IMR-90 (cell line): ENCODE results near the gene ENDOD1. TPM values are rescaled to one million over a fixed set of nuclear protein-coding genes. Genes with fewer than 3 reads are reported as not detected.
A peak's percentile ranks its signal among the peaks of the same experiment; 100 is the strongest.

Experiments used
- ATAC-seq: fragments of 200-7000 bp; cut with Tn5 transposase; 2 replicates; pipeline ENCODE4 v1.9.1; 2020; ENCODE audit warnings: low read depth, mild to moderate bottlenecking, moderate library complexity
- BruUV-seq: library from RNA; stranded (reverse); fragments of 400-500 nt; replicated peaks from 2 replicates; lab custom pipeline; 2021; lab: Mats Ljungman, UMichigan
- CTCF ChIA-PET: fragments of 300-600 bp; formaldehyde crosslinking; extraction: SDS; loops from one replicate; lab custom pipeline; 2021; ENCODE audit warnings: antibody characterized with exemption; lab: Yijun Ruan, JAX
- POLR2A ChIA-PET: fragments of 300-600 bp; sonication (Branson Sonifier 250); formaldehyde crosslinking; loops from one replicate; lab custom pipeline; 2022; ENCODE audit warnings: antibody characterized with exemption; ENCODE audit not compliant: unreplicated experiment; lab: Charles Lee
- DNase-seq: peaks from one replicate; pipeline ENCODE4 v3.0.0; 2013
- H2AFZ ChIP-seq: replicated peaks from 2 replicates; pipeline ENCODE3; 2013; ENCODE audit warnings: low read length, mild to moderate bottlenecking; ENCODE audit not compliant: poor library complexity
- H2AK5ac ChIP-seq: 2 replicates; pipeline ENCODE4 v1.6.1; 2013; ENCODE audit warnings: low read depth, low read length, inconsistent platforms
- H2AK9ac ChIP-seq: replicated peaks from 2 replicates; pipeline ENCODE3; 2013; ENCODE audit warnings: mild to moderate bottlenecking, low read depth, low read length, moderate library complexity; ENCODE audit not compliant: poor library complexity
- H2BK120ac ChIP-seq: 2 replicates; pipeline ENCODE4 v1.6.1; 2013; ENCODE audit warnings: low read depth, low read length, inconsistent platforms
- H2BK15ac ChIP-seq: 3 replicates; pipeline ENCODE4 v1.6.1; 2013; ENCODE audit warnings: low read depth, low read length, inconsistent platforms
- H2BK20ac ChIP-seq: 2 replicates; pipeline ENCODE4 v1.6.1; 2013; ENCODE audit warnings: low read depth, mild to moderate bottlenecking, inconsistent platforms, low read length, moderate library complexity
- H2BK5ac ChIP-seq: 2 replicates; pipeline ENCODE4 v1.6.1; 2013; ENCODE audit warnings: mild to moderate bottlenecking, low read depth, low read length, inconsistent platforms; ENCODE audit not compliant: poor library complexity, severe bottlenecking
- H3K14ac ChIP-seq: replicated peaks from 2 replicates; pipeline ENCODE4 v1.6.1; 2013; ENCODE audit warnings: low read depth, low read length, inconsistent platforms
- H3K18ac ChIP-seq: 2 replicates; pipeline ENCODE4 v1.6.1; 2013; ENCODE audit warnings: low read depth, low read length, control low read depth
- H3K23ac ChIP-seq: 2 replicates; pipeline ENCODE4 v1.6.1; 2013; ENCODE audit warnings: low read depth, low read length, inconsistent platforms
- H3K27ac ChIP-seq: 2 replicates; pipeline ENCODE4 v1.5.1; 2013; ENCODE audit warnings: mild to moderate bottlenecking, control low read depth, low read length; ENCODE audit not compliant: insufficient read depth
- H3K27me3 ChIP-seq: 2 replicates; pipeline ENCODE4 v1.6.1; 2013; ENCODE audit warnings: low read length; ENCODE audit not compliant: control insufficient read depth, insufficient read depth
- H3K36me3 ChIP-seq: 2 replicates; pipeline ENCODE4 v1.6.1; 2013; ENCODE audit warnings: low read length, mixed read lengths; ENCODE audit not compliant: control insufficient read depth, insufficient read depth
- H3K4ac ChIP-seq: 2 replicates; pipeline ENCODE4 v1.6.1; 2013; ENCODE audit warnings: low read depth, low read length, inconsistent platforms
- H3K4me1 ChIP-seq: 2 replicates; pipeline ENCODE4 v1.6.1; 2013; ENCODE audit warnings: low read length, mixed read lengths; ENCODE audit not compliant: control insufficient read depth, insufficient read depth
- H3K4me2 ChIP-seq: 2 replicates; pipeline ENCODE4 v1.6.1; 2013; ENCODE audit warnings: low read depth, mild to moderate bottlenecking, control low read depth, low read length, moderate library complexity
- H3K4me3 ChIP-seq: 2 replicates; pipeline ENCODE4 v1.5.1; 2013; ENCODE audit warnings: low read depth, mild to moderate bottlenecking, control low read depth, low read length, moderate library complexity; ENCODE audit not compliant: insufficient read depth
- H3K56ac ChIP-seq: 2 replicates; pipeline ENCODE4 v1.6.1; 2013; ENCODE audit warnings: low read length, inconsistent platforms; ENCODE audit not compliant: insufficient read depth; ENCODE audit errors: extremely low read depth
- H3K79me1 ChIP-seq, 2 experiments: 2 replicates each; pipeline ENCODE4 v1.6.1; 2013; ENCODE audit warnings: low read length in 2 of 2, inconsistent platforms in 1 of 2, low read depth in 1 of 2
- H3K9ac ChIP-seq: 2 replicates; pipeline ENCODE4 v1.6.1; 2013; ENCODE audit warnings: low read depth, low read length, control low read depth
- H3K9me1 ChIP-seq: 2 replicates; pipeline ENCODE4 v1.6.1; 2013; ENCODE audit warnings: low read length, inconsistent platforms; ENCODE audit not compliant: insufficient read depth
- H3K9me3 ChIP-seq: 2 replicates; pipeline ENCODE4 v1.6.1; 2013; ENCODE audit warnings: low read length; ENCODE audit not compliant: control insufficient read depth, insufficient read depth
- H4K20me1 ChIP-seq: 2 replicates; pipeline ENCODE4 v1.6.1; 2013; ENCODE audit warnings: low read length, inconsistent platforms; ENCODE audit not compliant: insufficient read depth
- H4K5ac ChIP-seq: 2 replicates; pipeline ENCODE4 v1.6.1; 2013; ENCODE audit warnings: mild to moderate bottlenecking, low read depth, low read length, control low read depth
- H4K8ac ChIP-seq, 2 experiments: 2 replicates each; pipeline ENCODE4 v1.6.1; 2013; ENCODE audit warnings: low read depth in 2 of 2, low read length in 2 of 2, control low read depth in 1 of 2, inconsistent platforms in 1 of 2
- H4K91ac ChIP-seq: 2 replicates; pipeline ENCODE4 v1.6.1; 2013; ENCODE audit warnings: low read depth, low read length, inconsistent platforms; ENCODE audit not compliant: insufficient read depth
- BHLHE40 ChIP-seq: fragments of 150-350 bp; IDR thresholded peaks from 2 replicates; pipeline ENCODE4 v1.6.1; 2016; ENCODE audit warnings: mild to moderate bottlenecking, low read depth, low read length
- CEBPB ChIP-seq: IDR thresholded peaks from 2 replicates; pipeline ENCODE4 v1.6.1; 2012; ENCODE audit warnings: low read depth, low read length, improper control_type of control experiment
- CHD1 ChIP-seq: IDR thresholded peaks from 2 replicates; pipeline ENCODE4 v1.6.1; 2012; ENCODE audit warnings: low read depth, low read length, improper control_type of control experiment
- FOS ChIP-seq: fragments of 150-350 bp; IDR thresholded peaks from 2 replicates; pipeline ENCODE4 v1.6.1; 2016; ENCODE audit warnings: low read depth, low read length
- MAFK ChIP-seq: IDR thresholded peaks from 2 replicates; pipeline ENCODE4 v1.6.1; 2012; ENCODE audit warnings: low read depth, low read length, improper control_type of control experiment
- MAZ ChIP-seq: IDR thresholded peaks from 2 replicates; pipeline ENCODE4 v1.6.1; 2012; ENCODE audit warnings: low read depth, mild to moderate bottlenecking, low read length, improper control_type of control experiment, moderate library complexity, borderline replicate concordance
- MXI1 ChIP-seq: IDR thresholded peaks from 2 replicates; pipeline ENCODE4 v1.6.1; 2012; ENCODE audit warnings: low read depth, mild to moderate bottlenecking, low read length, moderate library complexity, borderline replicate concordance
- NFE2L2 ChIP-seq: fragments of 150-350 bp; IDR thresholded peaks from 2 replicates; pipeline ENCODE4 v1.6.1; 2016; ENCODE audit warnings: low read depth, mild to moderate bottlenecking, low read length
- POLR2A ChIP-seq: IDR thresholded peaks from 2 replicates; pipeline ENCODE4 v1.6.1; 2012; ENCODE audit warnings: mild to moderate bottlenecking, low read depth, low read length
- RAD21 ChIP-seq: IDR thresholded peaks from 2 replicates; pipeline ENCODE4 v1.6.1; 2012; ENCODE audit warnings: low read length, improper control_type of control experiment
- RCOR1 ChIP-seq: IDR thresholded peaks from 2 replicates; pipeline ENCODE4 v1.6.1; 2012; ENCODE audit warnings: mild to moderate bottlenecking, low read length, improper control_type of control experiment; ENCODE audit not compliant: insufficient replicate concordance
- RFX5 ChIP-seq: IDR thresholded peaks from 2 replicates; pipeline ENCODE4 v1.8.0; 2012; ENCODE audit warnings: low read depth, mild to moderate bottlenecking, low read length, moderate library complexity
- SMC3 ChIP-seq: fragments of 150-350 bp; IDR thresholded peaks from 2 replicates; pipeline ENCODE4 v1.6.1; 2016; ENCODE audit warnings: low read depth, mild to moderate bottlenecking, antibody characterized with exemption, low read length, moderate library complexity
- WGBS, 2 experiments: methylation state at CpG; one replicate each; pipeline versions ENCODE4 v1.1.5 to v1.1.7; 2013; ENCODE audit warnings: missing lambda C conversion rate in 2 of 2; ENCODE audit not compliant: insufficient read length in 1 of 2; ENCODE audit errors: extremely low coverage in 2 of 2; 5-methylcytosine and 5-hydroxymethylcytosine counted together
- dilution Hi-C: fragments of 300-500 bp; cut with HindIII; formaldehyde crosslinking; loops from one replicate; pipeline ENCODE4 v1.14.3; 2018; ENCODE audit warnings: low sequenced_read_pairs; ENCODE audit not compliant: unreplicated experiment
- in situ Hi-C: fragments of 300-500 bp; cut with MboI; formaldehyde crosslinking; loops from 3 replicates; pipeline ENCODE4 v1.14.3; 2019; ENCODE audit warnings: low sequenced_read_pairs, inconsistent platforms, mixed read lengths
- intact Hi-C: fragments of 100-400 bp; cut with micrococcal nuclease; formaldehyde crosslinking; loops from 2 replicates; pipeline ENCODE4 v1.10.0; 2022
- polyA plus RNA-seq, 3 experiments: library from polyadenylated mRNA; depleted of rRNA; stranded (reverse); fragments of >200 nt; gene quantifications; 2 replicates each; pipeline ENCODE4 v1.2.3, GENCODE V29; 2012; ENCODE audit warnings: low replicate concordance in 1 of 3
- total RNA-seq: library from RNA; depleted of rRNA; stranded (reverse); fragments of >200 nt; gene quantifications from 2 replicates; pipeline ENCODE4 v1.2.3, GENCODE V29; 2012
- TF ChIP-seq, protein P1 (sequence below): fragments of 150-350 bp; IDR thresholded peaks from 2 replicates; pipeline ENCODE4 v1.6.1; 2017; ENCODE audit warnings: mild to moderate bottlenecking, antibody characterized with exemption, low read length, low read depth
- TF ChIP-seq, protein P2 (sequence below): conservative IDR thresholded peaks from 2 replicates; pipeline ENCODE4 v1.5.1; 2012; ENCODE audit warnings: mild to moderate bottlenecking, low read depth, low read length, improper control_type of control experiment
- TF ChIP-seq, protein P3 (sequence below): fragments of 150-350 bp; IDR thresholded peaks from 2 replicates; pipeline ENCODE4 v1.6.1; 2016; ENCODE audit warnings: low read depth, mild to moderate bottlenecking, low read length, moderate library complexity, borderline replicate concordance

Gene ENDOD1
- total and polyA plus RNA-seq, 2 of the 4 experiments (the other 2 are of a cell fraction), result 7.0 to 17.6 TPM

DNA sequence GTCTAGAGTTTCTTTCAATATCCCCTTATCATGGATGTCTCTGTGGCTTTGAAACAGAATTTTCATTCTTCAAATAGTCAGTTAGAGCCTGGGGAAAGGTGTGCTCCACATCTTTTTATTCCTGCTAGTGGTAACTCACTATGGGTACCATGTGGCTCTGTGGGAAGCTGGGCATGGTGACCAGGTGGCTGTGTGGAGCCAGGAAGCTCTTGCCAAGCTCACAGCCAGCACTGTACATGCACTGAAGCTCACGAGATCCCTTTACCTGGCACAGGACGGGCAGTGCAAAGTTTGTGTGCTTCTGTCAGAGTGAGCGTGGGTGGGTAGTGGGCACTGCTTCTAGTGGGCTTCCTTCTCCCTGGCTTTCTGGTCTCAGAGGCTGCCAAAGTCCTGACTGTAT lies 46.7 kb upstream of the ENDOD1 start:
- TF ChIP-seq MXI1 (no peak), NFE2L2 (no peak), RFX5 (no peak), POLR2A (no peak), MAZ (no peak), FOS (no peak), MAFK (no peak), CHD1 (no peak), BHLHE40 (no peak), CEBPB (no peak), SMC3 (no peak), RAD21 (no peak), RCOR1 (no peak)
- TF ChIP-seq, protein P1, sequence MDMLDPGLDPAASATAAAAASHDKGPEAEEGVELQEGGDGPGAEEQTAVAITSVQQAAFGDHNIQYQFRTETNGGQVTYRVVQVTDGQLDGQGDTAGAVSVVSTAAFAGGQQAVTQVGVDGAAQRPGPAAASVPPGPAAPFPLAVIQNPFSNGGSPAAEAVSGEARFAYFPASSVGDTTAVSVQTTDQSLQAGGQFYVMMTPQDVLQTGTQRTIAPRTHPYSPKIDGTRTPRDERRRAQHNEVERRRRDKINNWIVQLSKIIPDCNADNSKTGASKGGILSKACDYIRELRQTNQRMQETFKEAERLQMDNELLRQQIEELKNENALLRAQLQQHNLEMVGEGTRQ, result no peak
- TF ChIP-seq, protein P2, sequence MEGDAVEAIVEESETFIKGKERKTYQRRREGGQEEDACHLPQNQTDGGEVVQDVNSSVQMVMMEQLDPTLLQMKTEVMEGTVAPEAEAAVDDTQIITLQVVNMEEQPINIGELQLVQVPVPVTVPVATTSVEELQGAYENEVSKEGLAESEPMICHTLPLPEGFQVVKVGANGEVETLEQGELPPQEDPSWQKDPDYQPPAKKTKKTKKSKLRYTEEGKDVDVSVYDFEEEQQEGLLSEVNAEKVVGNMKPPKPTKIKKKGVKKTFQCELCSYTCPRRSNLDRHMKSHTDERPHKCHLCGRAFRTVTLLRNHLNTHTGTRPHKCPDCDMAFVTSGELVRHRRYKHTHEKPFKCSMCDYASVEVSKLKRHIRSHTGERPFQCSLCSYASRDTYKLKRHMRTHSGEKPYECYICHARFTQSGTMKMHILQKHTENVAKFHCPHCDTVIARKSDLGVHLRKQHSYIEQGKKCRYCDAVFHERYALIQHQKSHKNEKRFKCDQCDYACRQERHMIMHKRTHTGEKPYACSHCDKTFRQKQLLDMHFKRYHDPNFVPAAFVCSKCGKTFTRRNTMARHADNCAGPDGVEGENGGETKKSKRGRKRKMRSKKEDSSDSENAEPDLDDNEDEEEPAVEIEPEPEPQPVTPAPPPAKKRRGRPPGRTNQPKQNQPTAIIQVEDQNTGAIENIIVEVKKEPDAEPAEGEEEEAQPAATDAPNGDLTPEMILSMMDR, result no peak
- TF ChIP-seq, protein P3, sequence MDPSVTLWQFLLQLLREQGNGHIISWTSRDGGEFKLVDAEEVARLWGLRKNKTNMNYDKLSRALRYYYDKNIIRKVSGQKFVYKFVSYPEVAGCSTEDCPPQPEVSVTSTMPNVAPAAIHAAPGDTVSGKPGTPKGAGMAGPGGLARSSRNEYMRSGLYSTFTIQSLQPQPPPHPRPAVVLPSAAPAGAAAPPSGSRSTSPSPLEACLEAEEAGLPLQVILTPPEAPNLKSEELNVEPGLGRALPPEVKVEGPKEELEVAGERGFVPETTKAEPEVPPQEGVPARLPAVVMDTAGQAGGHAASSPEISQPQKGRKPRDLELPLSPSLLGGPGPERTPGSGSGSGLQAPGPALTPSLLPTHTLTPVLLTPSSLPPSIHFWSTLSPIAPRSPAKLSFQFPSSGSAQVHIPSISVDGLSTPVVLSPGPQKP, result no peak
- peaks cover 29% of the 10 kb centered on the region for H3K27me3 ChIP-seq
- no CpG with 5 or more reads among the region's 3 CpGs for WGBS, 2 experiments
- H3K14ac ChIP-seq, result no peak overlapping the region
- BruUV-seq, result no TSS peak
- ATAC-seq (no peak), DNase-seq (no peak)
- H2AFZ ChIP-seq, result peak overlapping the region; percentile 43
- H3K4me3 ChIP-seq, result no peak overlapping the region
- H3K79me1 ChIP-seq, result no peaks in the 10 kb centered on the region
- no peaks in the 10 kb centered on the region for H3K9me1 ChIP-seq
- no peak overlapping the region for H3K18ac ChIP-seq
- H3K23ac ChIP-seq, result no peak overlapping the region
- H4K91ac ChIP-seq, result no peak overlapping the region
- no peak overlapping the region for H2BK20ac ChIP-seq
- H3K27ac ChIP-seq, result no peak overlapping the region
- H4K5ac ChIP-seq, result no peak overlapping the region
- H3K4ac ChIP-seq, result no peak overlapping the region
- H4K8ac ChIP-seq, result no peak overlapping the region
- intact Hi-C loops (no loop called here), dilution Hi-C loops (no loop called here), in situ Hi-C loops (no loop called here)
- H3K9ac ChIP-seq, result no peak overlapping the region
- H3K36me3 ChIP-seq, result no peaks in the 10 kb centered on the region
- no peak overlapping the region for H2AK9ac ChIP-seq
- CTCF ChIA-PET, result no interaction called here
- no peak overlapping the region for H3K4me2 ChIP-seq
- H2BK15ac ChIP-seq, result no peak overlapping the region
- no peaks in the 10 kb centered on the region for H4K20me1 ChIP-seq
- no peak overlapping the region for H3K56ac ChIP-seq
- POLR2A ChIA-PET, result no interaction called here
- H2AK5ac ChIP-seq, result no peak overlapping the region
- H2BK120ac ChIP-seq, result no peak overlapping the region
- no peaks in the 10 kb centered on the region for H3K9me3 ChIP-seq
- H2BK5ac ChIP-seq, result no peak overlapping the region
- H3K4me1 ChIP-seq, result no peaks in the 10 kb centered on the region
